HFFc6 (cell line): Measurements from ENCODE around the gene CCSAP. TPM values are rescaled to one million over a fixed set of nuclear protein-coding genes. Genes with fewer than 3 reads are reported as not detected.
"Not testable (repeated sequence)": the region's sequence is repeated elsewhere in the genome, so short reads cannot be mapped to it uniquely, and the experiment has no call there.

ENCODE experiments used
- DNase-seq: peaks from one replicate; pipeline ENCODE4 v3.0.0-alpha.2; 2018
- H3K27ac Mint-ChIP-seq: 2 replicates; pipeline ENCODE4 v1.8.0; 2020; ENCODE audit warnings: mild to moderate bottlenecking, mixed read lengths
- H3K27me3 Mint-ChIP-seq: 2 replicates; pipeline ENCODE4 v1.8.0; 2021; ENCODE audit warnings: mild to moderate bottlenecking, moderate library complexity, mixed read lengths; ENCODE audit not compliant: insufficient read depth
- H3K36me3 Mint-ChIP-seq: 2 replicates; pipeline ENCODE4 v1.8.0; 2021; ENCODE audit warnings: low read depth, mixed read lengths
- H3K4me1 Mint-ChIP-seq: 2 replicates; pipeline ENCODE4 v1.8.0; 2020; ENCODE audit warnings: low read depth, mixed read lengths
- H3K4me3 Mint-ChIP-seq: 2 replicates; pipeline ENCODE4 v1.8.0; 2020; ENCODE audit warnings: mild to moderate bottlenecking, moderate library complexity, mixed read lengths
- H3K9me3 Mint-ChIP-seq: 2 replicates; pipeline ENCODE4 v1.8.0; 2020; ENCODE audit warnings: mild to moderate bottlenecking, mixed read lengths
- CTCF ChIP-seq: fragments of 200-600 bp; sonication (generic); IDR thresholded peaks from 2 replicates; pipeline ENCODE4 v1.5.0; 2021; ENCODE audit warnings: antibody characterized with exemption, mild to moderate bottlenecking
- total RNA-seq, 6 experiments: library from RNA; stranded (reverse); fragmentation: NEBNext Ultra II Directional; extraction: Animal tissue kit (Norgen Biotek cat#: 25700); gene quantifications; 2 replicates in 1 of 6; 3 replicates in 5 of 6; pipeline ENCODE4 v1.2.3, GENCODE V29; 2021

Gene CCSAP
- total RNA-seq, 6 experiments from 2014 or later: 4.6 to 6.4 (median 5.7) TPM

GRCh38 chr1:229334716-229335115 is 8.1 kb downstream of the CCSAP start:
- DNase-seq: no peak
- Mint-ChIP-seq H3K9me3 (peaks cover 11% of the 10 kb centered on the region), H3K27ac (no peak overlapping the region), H3K4me1 (peaks cover 27% of the 10 kb centered on the region), H3K27me3 (peaks cover 1% of the 10 kb centered on the region), H3K36me3 (peaks cover 18% of the 10 kb centered on the region), H3K4me3 (no peak overlapping the region)
- TF ChIP-seq CTCF: no peak

- no peak for TF ChIP-seq CTCF
- peaks cover 1% of the 10 kb centered on the region; the same call in 1 of the 2 replicates for H3K27me3 Mint-ChIP-seq
- H3K4me3 Mint-ChIP-seq: no peak overlapping the region
- DNase-seq: no peak
- H3K9me3 Mint-ChIP-seq: peaks cover 11% of the 10 kb centered on the region
- peaks cover 18% of the 10 kb centered on the region for H3K36me3 Mint-ChIP-seq
- H3K4me1 Mint-ChIP-seq: peaks cover 23% of the 10 kb centered on the region
- H3K27ac Mint-ChIP-seq: no peak overlapping the region
Measured at GRCh38 chr1:229334269-229334668, 8.6 kb downstream of the CCSAP start.

- Mint-ChIP-seq H3K4me3 (no peak overlapping the region), H3K9me3 (peaks cover 4% of the 10 kb centered on the region; the same call in 1 of the 2 replicates), H3K27ac (no peak overlapping the region), H3K36me3 (peaks cover 26% of the 10 kb centered on the region), H3K27me3 (peaks cover 1% of the 10 kb centered on the region), H3K4me1 (peaks cover 26% of the 10 kb centered on the region)
- TF ChIP-seq CTCF: no peak
- DNase-seq: no peak
Measured at GRCh38 chr1:229328598-229329362, 14.1 kb downstream of the CCSAP start.

GRCh38 chr1:229327765-229328164 is 15.1 kb downstream of the CCSAP start:
- peaks cover 35% of the 10 kb centered on the region for H3K4me1 Mint-ChIP-seq
- not testable (repeated sequence) for DNase-seq, H3K27me3 Mint-ChIP-seq, H3K4me3 Mint-ChIP-seq, H3K9me3 Mint-ChIP-seq, H3K27ac Mint-ChIP-seq
- H3K36me3 Mint-ChIP-seq: peaks cover 27% of the 10 kb centered on the region

- Mint-ChIP-seq H3K27me3 (no peaks in the 10 kb centered on the region; the same call in 1 of the 2 replicates), H3K4me3 (no peak overlapping the region), H3K27ac (no peak overlapping the region), H3K9me3 (no peaks in the 10 kb centered on the region), H3K4me1 (peaks cover 35% of the 10 kb centered on the region), H3K36me3 (peaks cover 26% of the 10 kb centered on the region)
- TF ChIP-seq CTCF: no peak
- no peak for DNase-seq
Measured at GRCh38 chr1:229326601-229327000, 16.2 kb downstream of the CCSAP start.

- Mint-ChIP-seq H3K9me3 (no peaks in the 10 kb centered on the region), H3K4me1 (peaks cover 35% of the 10 kb centered on the region), H3K27me3 (no peaks in the 10 kb centered on the region; the same call in 1 of the 2 replicates), H3K36me3 (peaks cover 26% of the 10 kb centered on the region), H3K27ac (peak overlapping the region; percentile 22; the same call in 1 of the 2 replicates), H3K4me3 (peak overlapping the region; percentile 20)
- no peak for DNase-seq
- TF ChIP-seq CTCF: no peak
Measured at GRCh38 chr1:229325853-229326487, 16.9 kb downstream of the CCSAP start.
